ENCODE results near the gene PTPRM.

- TF ChIP-seq CTCF (conservative IDR thresholded peaks at IDR 0.05; ENCODE audit: low read length) (no peak), EZH2phosphoT487 (IDR thresholded peaks at IDR 0.05; ENCODE audit: borderline replicate concordance) (no peak)
These were observed 25.3 kb upstream of the PTPRM start for GRCh38 chr18:7541835-7542234.

Data from Loucy (cell line).